D721Med (cell line): ENCODE results near the gene ZNF613.
"Not testable (repeated sequence)": the region's sequence is repeated elsewhere in the genome, so short reads cannot be mapped to it uniquely, and the experiment has no call there.

ENCODE experiments used
- DNase-seq: peaks from one replicate; pipeline ENCODE4 v3.0.0; 2011; ENCODE audit warnings: low spot score; ENCODE audit not compliant: insufficient read length
- FAIRE-seq: peaks from 2 replicates; lab custom pipeline; 2011; peaks lifted over from hg19 to GRCh38; lab: Jason Lieb, UNC
- TF ChIP-seq, protein P1 (sequence below): IDR thresholded peaks from 2 replicates; pipeline ENCODE4 v1.5.1; 2012; ENCODE audit warnings: mild to moderate bottlenecking, control low read depth; ENCODE audit not compliant: insufficient read depth; ENCODE audit errors: missing control alignments

ZNF613 gene

DNA sequence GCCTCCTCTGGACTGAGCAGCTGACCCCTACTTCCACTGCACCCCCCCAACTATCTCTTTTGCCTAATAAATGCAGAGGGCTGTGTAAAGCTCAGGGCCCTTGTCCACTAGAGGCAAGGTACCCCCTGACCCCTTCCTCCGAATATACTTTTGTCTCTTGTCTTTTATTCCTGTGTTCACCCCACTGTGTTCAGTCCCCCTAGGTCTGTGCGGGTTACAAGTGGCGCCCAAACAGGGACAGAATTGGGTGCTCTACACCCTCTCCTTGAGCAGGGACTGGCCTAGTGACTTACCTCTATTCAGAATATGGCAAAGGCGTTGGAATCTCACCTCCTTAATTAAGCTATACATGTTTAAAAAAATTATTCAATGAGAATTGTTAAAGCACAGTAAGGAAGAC is 44.4 kb downstream of the ZNF613 start:
- FAIRE-seq (no peak), DNase-seq (no peak)
- TF ChIP-seq, protein P1, sequence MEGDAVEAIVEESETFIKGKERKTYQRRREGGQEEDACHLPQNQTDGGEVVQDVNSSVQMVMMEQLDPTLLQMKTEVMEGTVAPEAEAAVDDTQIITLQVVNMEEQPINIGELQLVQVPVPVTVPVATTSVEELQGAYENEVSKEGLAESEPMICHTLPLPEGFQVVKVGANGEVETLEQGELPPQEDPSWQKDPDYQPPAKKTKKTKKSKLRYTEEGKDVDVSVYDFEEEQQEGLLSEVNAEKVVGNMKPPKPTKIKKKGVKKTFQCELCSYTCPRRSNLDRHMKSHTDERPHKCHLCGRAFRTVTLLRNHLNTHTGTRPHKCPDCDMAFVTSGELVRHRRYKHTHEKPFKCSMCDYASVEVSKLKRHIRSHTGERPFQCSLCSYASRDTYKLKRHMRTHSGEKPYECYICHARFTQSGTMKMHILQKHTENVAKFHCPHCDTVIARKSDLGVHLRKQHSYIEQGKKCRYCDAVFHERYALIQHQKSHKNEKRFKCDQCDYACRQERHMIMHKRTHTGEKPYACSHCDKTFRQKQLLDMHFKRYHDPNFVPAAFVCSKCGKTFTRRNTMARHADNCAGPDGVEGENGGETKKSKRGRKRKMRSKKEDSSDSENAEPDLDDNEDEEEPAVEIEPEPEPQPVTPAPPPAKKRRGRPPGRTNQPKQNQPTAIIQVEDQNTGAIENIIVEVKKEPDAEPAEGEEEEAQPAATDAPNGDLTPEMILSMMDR: no peak

DNA sequence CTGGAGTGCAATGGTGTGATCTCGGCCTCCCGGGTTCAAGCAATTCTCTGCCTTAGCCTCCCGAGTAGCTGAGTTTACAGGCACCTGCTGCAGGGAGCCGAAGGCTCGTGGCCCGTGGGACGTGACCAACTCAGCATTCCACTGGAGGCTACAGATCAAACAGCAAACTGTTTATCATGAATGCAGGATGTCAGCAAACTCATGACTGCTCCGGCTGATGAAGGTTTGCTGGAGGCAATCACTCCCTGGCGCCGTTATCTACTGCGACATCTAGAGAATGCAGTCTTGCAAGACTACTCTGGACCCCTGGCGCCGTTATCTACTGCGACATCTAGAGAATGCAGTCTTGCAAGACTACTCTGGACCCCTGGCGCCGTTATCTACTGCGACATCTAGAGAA is 48.5 kb downstream of the ZNF613 start:
- not testable (repeated sequence) for FAIRE-seq, DNase-seq

DNA sequence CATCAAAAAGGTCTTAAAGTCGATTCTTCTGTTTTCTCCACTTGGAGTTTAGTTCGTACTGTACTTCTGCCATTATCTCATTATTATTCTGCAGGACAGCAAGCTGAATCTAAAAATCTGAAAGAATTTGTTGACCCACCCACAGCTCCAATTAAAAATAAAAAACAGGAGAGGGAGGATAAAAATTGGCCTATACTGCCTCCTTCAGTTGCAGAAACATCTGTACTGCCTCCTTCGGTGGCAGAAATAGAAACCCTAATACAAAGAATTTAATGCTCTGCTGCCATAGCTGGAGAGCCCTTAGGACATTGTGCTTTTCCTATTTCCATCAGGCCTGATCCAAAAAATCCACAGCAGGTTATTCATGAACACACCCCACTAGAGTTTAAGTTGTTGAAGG is 49.6 kb downstream of the ZNF613 start:
- FAIRE-seq: no peak
- TF ChIP-seq, protein P1: no peak

DNA sequence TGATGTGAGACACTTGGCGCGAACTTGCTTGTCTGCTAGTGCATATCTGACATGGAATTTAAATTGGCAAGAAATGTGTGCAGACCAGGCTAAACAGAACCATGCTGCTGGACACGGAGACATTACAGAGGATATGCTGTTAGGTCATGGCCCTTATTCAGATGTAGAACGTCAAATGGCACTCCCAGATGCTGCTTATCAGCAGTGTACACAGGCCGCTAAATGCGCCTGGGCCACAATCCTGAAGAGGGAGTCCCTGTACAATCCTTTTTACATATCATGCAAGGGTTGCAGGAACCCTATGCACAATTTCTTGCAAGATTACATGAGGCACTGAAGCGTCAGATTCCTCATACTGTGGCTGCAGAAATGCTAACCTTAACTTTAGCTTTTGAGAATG is 50.1 kb downstream of the ZNF613 start:
- DNase-seq (no peak), FAIRE-seq (no peak)
- TF ChIP-seq, protein P1: no peak

More for the DNA sequence above, 49.6 kb downstream of the ZNF613 start:
- no peak for DNase-seq

DNA sequence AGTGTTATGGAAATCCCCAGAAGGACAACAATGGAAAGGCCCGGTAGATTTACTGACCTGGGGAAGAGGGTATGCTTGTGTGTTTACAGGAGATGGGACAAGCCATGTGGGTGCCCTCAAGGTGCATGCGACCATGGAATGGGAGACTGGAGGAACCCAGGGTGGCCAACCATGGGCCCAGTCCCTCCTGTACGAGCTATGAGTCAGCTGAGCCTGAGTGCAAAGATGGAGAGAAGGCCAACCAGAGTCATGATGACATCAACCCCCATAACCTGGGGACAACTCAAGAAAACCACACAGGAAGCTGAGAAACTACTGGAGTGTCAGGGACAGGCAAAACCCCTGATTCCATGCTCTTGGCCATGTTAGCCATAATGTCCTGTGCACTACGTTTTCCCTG is 51.6 kb downstream of the ZNF613 start:
- DNase-seq (no peak), FAIRE-seq (no peak)
- TF ChIP-seq, protein P1: no peak

DNA sequence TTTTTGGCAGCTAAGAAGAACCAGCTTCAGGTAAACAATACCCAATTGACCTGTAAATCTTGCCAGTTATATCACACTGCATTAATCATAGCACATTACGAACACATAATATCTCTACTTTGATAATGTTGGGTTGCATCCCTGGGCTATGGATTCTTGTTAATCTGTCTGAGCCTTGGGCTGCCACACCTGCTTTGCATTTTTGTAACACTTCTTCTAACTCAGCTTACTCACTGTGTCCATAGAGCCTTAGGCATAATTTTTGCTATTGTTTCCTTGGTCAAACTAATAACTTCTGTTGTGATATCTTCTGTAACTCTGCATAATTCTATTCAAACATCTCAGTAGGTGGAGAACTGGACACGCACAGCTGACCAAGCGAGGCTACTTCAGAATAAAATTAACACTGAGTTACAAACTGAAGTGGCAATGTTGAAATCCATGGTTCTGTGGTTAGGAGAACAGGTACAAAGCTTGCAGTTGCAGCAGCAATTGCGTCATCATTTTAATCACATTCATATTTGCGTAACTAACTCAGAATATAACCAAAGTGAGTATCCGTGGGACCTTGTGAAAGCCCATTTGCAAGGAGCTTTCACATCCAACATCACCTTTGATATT is 53.0 kb downstream of the ZNF613 start:
- TF ChIP-seq, protein P1: no peak
- FAIRE-seq (no peak), DNase-seq (no peak)

DNA sequence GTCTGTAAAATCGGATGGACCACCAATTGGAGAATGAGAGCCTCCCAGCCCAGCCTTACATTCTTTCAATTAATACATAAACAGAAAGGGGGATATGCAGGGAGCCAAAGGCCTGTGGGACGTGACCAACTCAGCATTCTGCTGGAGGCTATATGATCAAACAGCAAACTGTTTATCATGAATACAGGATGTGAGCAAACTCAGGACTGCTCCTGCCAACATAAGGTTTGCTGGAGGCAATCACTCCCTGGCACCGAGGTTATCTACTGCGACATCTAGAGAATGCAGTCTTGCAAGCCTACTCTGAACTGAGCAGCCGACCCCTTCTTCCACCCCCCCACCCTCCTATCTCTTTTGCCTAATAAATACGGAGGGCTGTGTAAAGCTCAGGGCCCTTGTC is 53.7 kb downstream of the ZNF613 start:
- FAIRE-seq, DNase-seq: not testable (repeated sequence)

DNA sequence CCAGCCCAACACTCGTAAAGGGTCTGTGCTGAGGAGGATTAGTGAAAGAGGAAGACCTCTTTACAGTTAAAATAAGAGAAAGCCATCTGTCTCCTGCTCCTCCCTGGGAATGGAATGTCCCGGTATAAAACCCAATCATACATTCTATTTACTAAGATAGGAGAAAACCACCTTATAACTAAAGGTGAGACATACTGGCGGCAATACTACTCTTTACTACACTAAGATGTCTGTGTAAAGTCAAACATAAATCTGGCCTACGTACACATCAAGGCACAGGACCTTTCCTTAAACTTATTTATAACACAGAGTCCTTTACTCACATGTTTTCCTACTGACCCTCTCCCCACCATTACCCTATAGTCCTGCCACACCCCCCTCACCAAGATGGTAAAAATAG is 56.1 kb downstream of the ZNF613 start:
- DNase-seq (no peak), FAIRE-seq (no peak)
- TF ChIP-seq, protein P1: no peak
